Adrenal gland (tissue), 12 donors: ENCODE results near the gene SMG5. TPM values are rescaled to one million over a fixed set of nuclear protein-coding genes. Genes with fewer than 3 reads are reported as not detected.

Experiments
- DNase-seq, 7 donors: peaks; one replicate each; pipeline ENCODE4 v3.0.0-alpha.2; 2019 to 2020
- H3K27ac ChIP-seq, 5 donors: fragments of 200-600 bp; sonication (generic) in 4 of 5; 1 replicate in 3 of 5; 2 replicates in 2 of 5; pipeline versions ENCODE4 v1.5.1 to v1.8.0; 2016 to 2020; ENCODE audit warnings: mild to moderate bottlenecking in 1 of 5
- H3K27me3 ChIP-seq: fragments of 200-600 bp; 2 replicates; pipeline ENCODE4 v1.8.0; 2021
- H3K36me3 ChIP-seq, 2 donors: fragments of 200-600 bp; replicated peaks in 1 of 2; 1 replicate in 1 of 2; 2 replicates in 1 of 2; pipeline versions ENCODE4 v1.5.1 to v1.8.0; 2018 to 2022
- H3K4me1 ChIP-seq, 2 donors: fragments of 200-600 bp; replicated peaks in 1 of 2; 1 replicate in 1 of 2; 2 replicates in 1 of 2; pipeline versions ENCODE4 v1.5.1 to v1.8.0; 2018 to 2021
- H3K4me3 ChIP-seq, 4 donors: fragments of 200-600 bp; sonication (generic) in 3 of 4; one replicate each; pipeline ENCODE4 v1.5.1; 2016 to 2018
- H3K9me3 ChIP-seq, 3 donors: fragments of 200-600 bp; sonication (generic) in 1 of 3; replicated peaks in 1 of 3; 1 replicate in 2 of 3; 2 replicates in 1 of 3; pipeline versions ENCODE4 v1.5.1 to v1.8.0; 2016 to 2021
- POLR2A ChIP-seq, 2 donors: fragments of 450-650 bp; IDR thresholded peaks; one replicate each; pipeline ENCODE4 v1.6.1; 2017; ENCODE audit warnings: antibody characterized with exemption in 2 of 2, mild to moderate bottlenecking in 2 of 2, moderate library complexity in 1 of 2
- WGBS, 4 donors: extraction: QIAGEN DNeasy Blood & Tissue Kit in 2 of 4; methylation state at CpG; one replicate each; pipeline versions ENCODE4 v1.1.5 to v1.1.7; 2013 to 2017; 5-methylcytosine and 5-hydroxymethylcytosine counted together
- intact Hi-C, 2 donors: fragments of 100-400 bp; cut with DNase I; formaldehyde crosslinking; loops; one replicate each; pipeline versions ENCODE4 v1.14.1 to v1.15.0; 2022 to 2023
- polyA plus RNA-seq, 3 donors: library from polyadenylated mRNA; stranded (reverse); fragments of 200-250 nt in 2 of 3; fragments of 350-450 nt in 1 of 3; fragmentation: Illumina TruSeq in 1 of 3; extraction: RNeasy Lipid Tissue Mini Kit (QIAGEN cat#74804) in 1 of 3; gene quantifications; one replicate each; pipeline ENCODE4 v1.2.3, GENCODE V29; 2013 to 2014
- total RNA-seq, 9 donors: library from RNA; depleted of rRNA in 4 of 9; stranded (reverse); fragments of >200 nt in 4 of 9; fragments of 120-200 nt in 1 of 9; fragmentation: NEBNext Ultra II Directional in 1 of 9; extraction: Animal tissue kit (Norgen Biotek cat#: 25700) in 1 of 9; gene quantifications; one replicate each; pipeline versions ENCODE4 v1.1.0 to v1.2.4, GENCODE V29; 2013 to 2023
- TF ChIP-seq, protein P1 (sequence below), 6 experiments: fragments of 450-650 bp in 4 of 6; fragments of 200-600 bp in 2 of 6; sonication (generic) in 1 of 6; IDR thresholded peaks; 1 replicate in 5 of 6; 2 replicates in 1 of 6; pipeline versions ENCODE4 v1.5.1 to v1.8.0; 2016 to 2021; ENCODE audit warnings: antibody characterized with exemption in 6 of 6, mild to moderate bottlenecking in 2 of 6, moderate library complexity in 1 of 6
- donor health status: healthy with polysubstance abuse.
- donor health status: Bipolar disorder and iron deficiency.
- donor health status: DM: yes; HTN: yes; CAD: no.
- donor health status: DM: no; HTN: no; CAD: no.
- donor health status: DM: no; HTN: no; CAD: no.
- donor health status: DM: yes; HTN: yes; CAD: no.

The SMG5 gene
- total and polyA plus RNA-seq, 12 donors, result 25.5 to 110 (median 83.5) TPM

DNA sequence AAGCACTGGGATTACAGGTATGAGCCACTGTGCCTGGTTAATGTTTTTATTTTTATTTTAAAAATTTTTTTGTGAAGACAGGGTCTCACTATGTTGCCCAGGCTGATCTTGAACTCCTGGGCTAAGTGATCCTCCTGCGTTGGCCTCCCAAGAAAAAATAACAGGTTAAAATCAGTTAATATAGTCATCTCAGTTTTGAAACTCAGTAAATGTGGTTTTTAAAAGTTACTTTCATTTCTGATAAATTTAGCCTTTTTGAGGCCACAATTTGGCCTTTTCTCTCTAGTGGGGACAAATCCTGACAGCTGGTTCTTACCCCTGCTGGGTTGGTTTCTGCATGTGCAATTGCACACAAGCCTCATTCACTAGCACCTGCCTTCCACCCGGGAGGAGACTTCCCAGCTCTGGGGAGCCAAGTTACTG, 56.5 kb downstream of the SMG5 start:
- Histone ChIP-seq H3K27ac (no peak overlapping the region), H3K4me3 (no peak overlapping the region), H3K4me1 (no peaks in the 10 kb centered on the region), H3K27me3 (no peaks in the 10 kb centered on the region), H3K36me3 (peaks cover 0 to 52% of the 10 kb centered on the region in 2 donors), H3K9me3 (no peaks in the 10 kb centered on the region)
- intact Hi-C loops, result loop anchor here (5.0 kb wide), 2 partner anchors 79 to 134 kb away; no protein-coding TSS in a partner anchor
- WGBS, 4 donors, result 62 to 89% (median 73%) methylated on average over 2 of the region's 2 CpGs
- no peak for DNase-seq
- no peak for TF ChIP-seq POLR2A (IDR thresholded peaks at IDR 0.05)
- TF ChIP-seq, protein P1, sequence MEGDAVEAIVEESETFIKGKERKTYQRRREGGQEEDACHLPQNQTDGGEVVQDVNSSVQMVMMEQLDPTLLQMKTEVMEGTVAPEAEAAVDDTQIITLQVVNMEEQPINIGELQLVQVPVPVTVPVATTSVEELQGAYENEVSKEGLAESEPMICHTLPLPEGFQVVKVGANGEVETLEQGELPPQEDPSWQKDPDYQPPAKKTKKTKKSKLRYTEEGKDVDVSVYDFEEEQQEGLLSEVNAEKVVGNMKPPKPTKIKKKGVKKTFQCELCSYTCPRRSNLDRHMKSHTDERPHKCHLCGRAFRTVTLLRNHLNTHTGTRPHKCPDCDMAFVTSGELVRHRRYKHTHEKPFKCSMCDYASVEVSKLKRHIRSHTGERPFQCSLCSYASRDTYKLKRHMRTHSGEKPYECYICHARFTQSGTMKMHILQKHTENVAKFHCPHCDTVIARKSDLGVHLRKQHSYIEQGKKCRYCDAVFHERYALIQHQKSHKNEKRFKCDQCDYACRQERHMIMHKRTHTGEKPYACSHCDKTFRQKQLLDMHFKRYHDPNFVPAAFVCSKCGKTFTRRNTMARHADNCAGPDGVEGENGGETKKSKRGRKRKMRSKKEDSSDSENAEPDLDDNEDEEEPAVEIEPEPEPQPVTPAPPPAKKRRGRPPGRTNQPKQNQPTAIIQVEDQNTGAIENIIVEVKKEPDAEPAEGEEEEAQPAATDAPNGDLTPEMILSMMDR (IDR thresholded peaks at IDR 0.05), result no peak

- no peak overlapping the region for H3K27ac ChIP-seq
- peaks cover 0 to 57% of the 10 kb centered on the region in 2 donors for H3K36me3 ChIP-seq
- H3K4me3 ChIP-seq, result no peak overlapping the region
- intact Hi-C loops, result loop anchor here (5.0 kb wide), 2 partner anchors 78 to 133 kb away; no protein-coding TSS in a partner anchor
- no peak for TF ChIP-seq POLR2A (IDR thresholded peaks at IDR 0.05)
- TF ChIP-seq, protein P1 (IDR thresholded peaks at IDR 0.05), result peak in 1 of 6 experiments; percentile 34
- no peak for DNase-seq
- 6 to 15% (median 9%) methylated on average over 2 of the region's 2 CpGs for WGBS, 4 donors
- H3K4me1 ChIP-seq, result no peaks in the 10 kb centered on the region
- no peaks in the 10 kb centered on the region for H3K27me3 ChIP-seq
- H3K9me3 ChIP-seq, result no peaks in the 10 kb centered on the region
These were observed 57.0 kb downstream of the SMG5 start for GRCh38 chr1:156225677-156226014.

DNA sequence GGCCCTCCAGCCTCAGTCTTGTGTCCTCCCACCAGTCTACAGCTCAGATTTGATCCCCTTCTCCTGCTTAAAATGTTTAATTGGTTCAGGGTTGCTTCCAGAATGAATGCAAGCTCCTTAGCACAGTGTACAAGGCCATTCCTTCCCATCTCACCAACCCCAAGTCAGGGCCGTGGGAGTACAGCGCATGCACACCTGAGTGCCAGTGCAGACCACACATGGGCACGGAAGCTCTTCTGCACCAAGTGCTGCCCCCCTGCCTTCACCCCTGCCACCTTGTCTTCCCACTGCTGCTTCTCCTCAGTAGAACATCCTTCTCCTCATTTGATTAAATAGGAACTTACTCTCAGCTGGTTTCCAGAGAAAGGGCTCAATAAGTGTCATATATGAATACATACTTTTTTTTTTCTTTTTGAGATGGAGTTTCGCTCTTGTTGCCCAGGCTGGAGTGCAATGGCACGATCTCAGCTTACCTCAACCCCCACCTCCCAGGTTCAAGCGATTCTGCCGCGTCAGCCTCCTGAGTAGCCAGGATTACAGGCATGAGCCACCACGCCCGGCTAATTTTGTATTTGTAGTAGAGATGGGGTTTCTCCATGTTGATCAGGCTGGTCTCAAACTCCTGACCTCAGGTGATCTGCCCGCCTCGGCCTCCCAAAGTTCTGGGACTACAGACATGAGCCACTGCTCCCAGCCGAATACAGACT, 60.5 kb downstream of the SMG5 start:
- DNase-seq, result no peak
- intact Hi-C loops, result loop anchor here (5.0 kb wide), 2 partner anchors 75 to 125 kb away; no protein-coding TSS in a partner anchor
- Histone ChIP-seq H3K4me3 (no peak overlapping the region), H3K27ac (no peak overlapping the region), H3K27me3 (no peaks in the 10 kb centered on the region), H3K4me1 (peaks cover 15 to 19% of the 10 kb centered on the region in 2 donors), H3K36me3 (peaks cover 0 to 54% of the 10 kb centered on the region in 2 donors), H3K9me3 (no peaks in the 10 kb centered on the region)
- 92 to 94% (median 94%) methylated on average over 13 of the region's 13 CpGs for WGBS, 4 donors
- TF ChIP-seq, protein P1 (IDR thresholded peaks at IDR 0.05), result no peak
- no peak for TF ChIP-seq POLR2A (IDR thresholded peaks at IDR 0.05)

- TF ChIP-seq, protein P1 (IDR thresholded peaks at IDR 0.05), result no peak
- TF ChIP-seq POLR2A (IDR thresholded peaks at IDR 0.05), result no peak
- H3K27me3 ChIP-seq, result no peaks in the 10 kb centered on the region
- DNase-seq, result no peak
- intact Hi-C loops, result loop anchor here (5.0 kb wide), 2 partner anchors 73 to 123 kb away; no protein-coding TSS in a partner anchor
- no peak overlapping the region for H3K27ac ChIP-seq
- peaks cover 0 to 40% of the 10 kb centered on the region in 2 donors for H3K36me3 ChIP-seq
- no peak overlapping the region for H3K4me3 ChIP-seq
- WGBS, 4 donors, result 97 to 98% (median 98%) methylated on average over 9 of the region's 9 CpGs
- no peaks in the 10 kb centered on the region for H3K9me3 ChIP-seq
- peaks cover 15 to 20% of the 10 kb centered on the region in 2 donors for H3K4me1 ChIP-seq
These were observed 62.4 kb downstream of the SMG5 start for GRCh38 chr1:156220226-156220625.
